Choroid plexus epithelial cell (primary cell): ENCODE data around the gene RHEBL1.
A peak's percentile ranks its signal among the peaks of the same experiment; 100 is the strongest.

Experiments
- DNase-seq: peaks from one replicate; pipeline ENCODE4 v3.0.0-alpha.2; 2010; ENCODE audit warnings: low read depth
- H3K4me3 ChIP-seq: 2 replicates; pipeline ENCODE4 v1.5.1; 2011; ENCODE audit warnings: low read depth, mild to moderate bottlenecking, control low read depth, low read length, moderate library complexity
- CTCF ChIP-seq: conservative IDR thresholded peaks from 2 replicates; pipeline ENCODE4 v1.5.1; 2011; ENCODE audit warnings: low read depth, mild to moderate bottlenecking, control low read depth, inconsistent platforms, low read length, moderate library complexity

Gene RHEBL1

DNA sequence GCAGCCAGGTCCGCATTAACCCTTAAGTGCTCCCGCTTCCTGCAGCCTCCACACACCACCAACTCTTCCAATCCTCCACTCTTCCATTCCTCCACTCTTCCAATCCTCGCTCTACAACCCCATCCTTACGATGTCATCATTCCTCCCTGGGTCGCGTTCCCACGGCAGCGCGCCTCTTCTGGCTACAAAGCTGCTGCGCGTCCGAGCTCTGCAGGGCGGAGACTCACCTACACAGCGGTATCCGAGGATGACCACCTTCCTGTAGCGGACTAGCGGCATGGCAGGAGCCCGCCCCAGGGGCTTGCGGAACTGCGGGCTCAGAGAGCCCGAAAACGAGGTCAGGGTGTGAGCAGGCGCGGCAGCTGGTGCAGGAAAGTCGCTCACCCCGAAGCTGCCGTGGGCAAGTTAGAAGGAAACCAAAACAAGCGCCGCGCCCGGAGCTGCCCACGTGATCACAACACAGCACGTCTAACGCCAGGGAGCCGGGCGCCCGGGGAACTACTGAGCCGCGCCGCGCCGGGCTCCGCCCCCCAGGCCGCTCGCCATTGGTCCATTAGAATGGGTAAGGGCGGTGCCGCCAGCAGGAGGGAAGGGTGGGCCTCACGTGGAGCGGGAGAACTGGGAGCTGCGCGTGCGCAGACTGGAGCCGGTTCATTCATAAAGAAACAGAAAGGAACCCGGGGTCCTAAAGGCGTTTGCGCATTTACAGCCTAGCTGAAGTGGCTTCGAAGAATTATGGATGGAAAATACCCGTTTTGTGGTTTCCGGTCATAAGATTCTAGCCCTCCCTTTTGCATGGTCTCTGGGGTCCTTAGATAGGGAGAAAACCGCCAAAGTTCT is at the start of gene RHEBL1:
RHEBL1 (minus strand) TSS at position 473 of the 840 bp plus-strand sequence; CDS start at position 279, 194 bp downstream.
- H3K4me3 ChIP-seq: peak within 1 kb of the TSS; percentile 83
- TF ChIP-seq CTCF: peak; percentile 40
- peak; percentile 97 for DNase-seq

- TF ChIP-seq CTCF: no peak
- no peak for DNase-seq
- peak overlapping the region; percentile 88 for H3K4me3 ChIP-seq
These were observed 41.4 kb upstream of the RHEBL1 start for GRCh38 chr12:49111206-49111605.

GRCh38 chr12:49110464-49111155 is 40.8 kb upstream of the RHEBL1 start, which contains the start of gene LMBR1L:
TSS of gene LMBR1L (minus strand) at chr12:49110847. CDS start at chr12:49110555, 292 bp downstream.
- H3K4me3 ChIP-seq: peak within 1 kb of the TSS; percentile 88
- peak; percentile 58 for TF ChIP-seq CTCF
- peak; percentile 98 for DNase-seq

GRCh38 chr12:49109641-49110463 is 40.1 kb upstream of the RHEBL1 start:
- peak overlapping the region; percentile 88 for H3K4me3 ChIP-seq
- no peak for DNase-seq
- no peak for TF ChIP-seq CTCF

DNA sequence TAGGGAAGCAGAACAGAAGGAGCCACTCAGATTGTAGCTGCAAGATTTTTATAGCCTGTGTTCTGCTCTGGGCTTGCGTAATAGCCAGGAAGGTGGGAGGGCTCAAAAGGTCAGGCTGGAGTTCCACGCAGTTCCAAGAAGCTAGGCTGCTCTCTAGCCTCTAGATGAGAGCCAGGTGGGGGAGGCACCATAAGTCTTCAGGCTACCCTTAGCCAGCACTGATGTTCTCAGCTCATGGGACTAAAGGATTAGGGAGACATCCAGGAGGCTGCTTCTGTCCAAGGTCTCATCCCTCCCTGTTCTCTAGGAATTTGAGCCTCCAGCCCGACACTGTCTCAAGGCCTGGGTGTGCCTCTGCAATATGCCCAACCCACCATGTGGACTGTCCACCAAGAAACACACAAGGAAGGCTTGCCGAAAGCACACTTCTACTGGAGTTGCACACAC is 39.2 kb upstream of the RHEBL1 start:
- H3K4me3 ChIP-seq: peak overlapping the region; percentile 88
- DNase-seq: peak; percentile 38
- no peak for TF ChIP-seq CTCF

DNA sequence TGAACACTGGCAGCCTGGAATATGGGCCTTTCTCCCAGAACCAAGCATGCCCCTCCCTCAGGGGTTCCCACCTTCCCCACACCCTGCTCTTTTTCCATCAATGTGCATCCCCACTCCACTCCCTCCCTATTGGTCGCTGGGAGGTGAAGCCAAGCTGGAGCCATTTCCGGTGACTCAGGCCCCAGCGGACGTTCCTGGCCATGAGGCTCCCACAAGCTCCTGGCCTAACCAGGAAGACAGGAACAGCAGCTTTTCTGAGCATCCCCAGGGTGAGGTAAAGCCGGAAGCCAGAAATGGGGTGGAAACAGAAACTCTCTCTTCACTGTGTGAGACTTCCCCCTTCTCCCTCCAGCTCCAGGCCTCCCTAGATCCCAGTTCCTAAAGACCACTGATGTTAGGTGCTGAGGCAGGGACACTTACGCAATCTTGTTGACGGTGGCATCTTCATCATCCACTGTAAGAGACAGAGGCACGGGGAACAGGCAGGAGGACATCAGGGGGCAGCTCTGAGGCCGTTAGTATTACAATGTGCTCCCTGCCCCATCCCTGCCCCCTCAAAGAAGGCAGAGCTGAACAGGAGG is 35.8 kb upstream of the RHEBL1 start:
- no peak overlapping the region for H3K4me3 ChIP-seq
- peak; percentile 46 for DNase-seq
- no peak for TF ChIP-seq CTCF
